IMR-90 (cell line): Measurements from ENCODE around the gene LEP. TPM values are rescaled to one million over a fixed set of nuclear protein-coding genes. Genes with fewer than 3 reads are reported as not detected.

ENCODE experiments used
- ATAC-seq: fragments of 200-7000 bp; cut with Tn5 transposase; 2 replicates; pipeline ENCODE4 v1.9.1; 2020; ENCODE audit warnings: low read depth, mild to moderate bottlenecking, moderate library complexity
- BruUV-seq: library from RNA; stranded (reverse); fragments of 400-500 nt; replicated peaks from 2 replicates; lab custom pipeline; 2021; lab: Mats Ljungman, UMichigan
- CTCF ChIA-PET: fragments of 300-600 bp; formaldehyde crosslinking; extraction: SDS; loops from one replicate; lab custom pipeline; 2021; ENCODE audit warnings: antibody characterized with exemption; lab: Yijun Ruan, JAX
- POLR2A ChIA-PET: fragments of 300-600 bp; sonication (Branson Sonifier 250); formaldehyde crosslinking; loops from one replicate; lab custom pipeline; 2022; ENCODE audit warnings: antibody characterized with exemption; ENCODE audit not compliant: unreplicated experiment; lab: Charles Lee
- DNase-seq: peaks from one replicate; pipeline ENCODE4 v3.0.0; 2013
- H2AFZ ChIP-seq: replicated peaks from 2 replicates; pipeline ENCODE3; 2013; ENCODE audit warnings: low read length, mild to moderate bottlenecking; ENCODE audit not compliant: poor library complexity
- H2AK5ac ChIP-seq: 2 replicates; pipeline ENCODE4 v1.6.1; 2013; ENCODE audit warnings: low read depth, low read length, inconsistent platforms
- H2AK9ac ChIP-seq: replicated peaks from 2 replicates; pipeline ENCODE3; 2013; ENCODE audit warnings: mild to moderate bottlenecking, low read depth, low read length, moderate library complexity; ENCODE audit not compliant: poor library complexity
- H2BK120ac ChIP-seq: 2 replicates; pipeline ENCODE4 v1.6.1; 2013; ENCODE audit warnings: low read depth, low read length, inconsistent platforms
- H2BK15ac ChIP-seq: 3 replicates; pipeline ENCODE4 v1.6.1; 2013; ENCODE audit warnings: low read depth, low read length, inconsistent platforms
- H2BK20ac ChIP-seq: 2 replicates; pipeline ENCODE4 v1.6.1; 2013; ENCODE audit warnings: low read depth, mild to moderate bottlenecking, inconsistent platforms, low read length, moderate library complexity
- H2BK5ac ChIP-seq: 2 replicates; pipeline ENCODE4 v1.6.1; 2013; ENCODE audit warnings: mild to moderate bottlenecking, low read depth, low read length, inconsistent platforms; ENCODE audit not compliant: poor library complexity, severe bottlenecking
- H3K14ac ChIP-seq: replicated peaks from 2 replicates; pipeline ENCODE4 v1.6.1; 2013; ENCODE audit warnings: low read depth, low read length, inconsistent platforms
- H3K18ac ChIP-seq: 2 replicates; pipeline ENCODE4 v1.6.1; 2013; ENCODE audit warnings: low read depth, low read length, control low read depth
- H3K23ac ChIP-seq: 2 replicates; pipeline ENCODE4 v1.6.1; 2013; ENCODE audit warnings: low read depth, low read length, inconsistent platforms
- H3K27ac ChIP-seq: 2 replicates; pipeline ENCODE4 v1.5.1; 2013; ENCODE audit warnings: mild to moderate bottlenecking, control low read depth, low read length; ENCODE audit not compliant: insufficient read depth
- H3K27me3 ChIP-seq: 2 replicates; pipeline ENCODE4 v1.6.1; 2013; ENCODE audit warnings: low read length; ENCODE audit not compliant: control insufficient read depth, insufficient read depth
- H3K36me3 ChIP-seq: 2 replicates; pipeline ENCODE4 v1.6.1; 2013; ENCODE audit warnings: low read length, mixed read lengths; ENCODE audit not compliant: control insufficient read depth, insufficient read depth
- H3K4ac ChIP-seq: 2 replicates; pipeline ENCODE4 v1.6.1; 2013; ENCODE audit warnings: low read depth, low read length, inconsistent platforms
- H3K4me1 ChIP-seq: 2 replicates; pipeline ENCODE4 v1.6.1; 2013; ENCODE audit warnings: low read length, mixed read lengths; ENCODE audit not compliant: control insufficient read depth, insufficient read depth
- H3K4me2 ChIP-seq: 2 replicates; pipeline ENCODE4 v1.6.1; 2013; ENCODE audit warnings: low read depth, mild to moderate bottlenecking, control low read depth, low read length, moderate library complexity
- H3K4me3 ChIP-seq: 2 replicates; pipeline ENCODE4 v1.5.1; 2013; ENCODE audit warnings: low read depth, mild to moderate bottlenecking, control low read depth, low read length, moderate library complexity; ENCODE audit not compliant: insufficient read depth
- H3K56ac ChIP-seq: 2 replicates; pipeline ENCODE4 v1.6.1; 2013; ENCODE audit warnings: low read length, inconsistent platforms; ENCODE audit not compliant: insufficient read depth; ENCODE audit errors: extremely low read depth
- H3K79me1 ChIP-seq, 2 experiments: 2 replicates each; pipeline ENCODE4 v1.6.1; 2013; ENCODE audit warnings: low read length in 2 of 2, inconsistent platforms in 1 of 2, low read depth in 1 of 2
- H3K9ac ChIP-seq: 2 replicates; pipeline ENCODE4 v1.6.1; 2013; ENCODE audit warnings: low read depth, low read length, control low read depth
- H3K9me1 ChIP-seq: 2 replicates; pipeline ENCODE4 v1.6.1; 2013; ENCODE audit warnings: low read length, inconsistent platforms; ENCODE audit not compliant: insufficient read depth
- H3K9me3 ChIP-seq: 2 replicates; pipeline ENCODE4 v1.6.1; 2013; ENCODE audit warnings: low read length; ENCODE audit not compliant: control insufficient read depth, insufficient read depth
- H4K20me1 ChIP-seq: 2 replicates; pipeline ENCODE4 v1.6.1; 2013; ENCODE audit warnings: low read length, inconsistent platforms; ENCODE audit not compliant: insufficient read depth
- H4K5ac ChIP-seq: 2 replicates; pipeline ENCODE4 v1.6.1; 2013; ENCODE audit warnings: mild to moderate bottlenecking, low read depth, low read length, control low read depth
- H4K8ac ChIP-seq, 2 experiments: 2 replicates each; pipeline ENCODE4 v1.6.1; 2013; ENCODE audit warnings: low read depth in 2 of 2, low read length in 2 of 2, control low read depth in 1 of 2, inconsistent platforms in 1 of 2
- H4K91ac ChIP-seq: 2 replicates; pipeline ENCODE4 v1.6.1; 2013; ENCODE audit warnings: low read depth, low read length, inconsistent platforms; ENCODE audit not compliant: insufficient read depth
- CEBPB ChIP-seq: IDR thresholded peaks from 2 replicates; pipeline ENCODE4 v1.6.1; 2012; ENCODE audit warnings: low read depth, low read length, improper control_type of control experiment
- WGBS, 2 experiments: methylation state at CpG; one replicate each; pipeline versions ENCODE4 v1.1.5 to v1.1.7; 2013; ENCODE audit warnings: missing lambda C conversion rate in 2 of 2; ENCODE audit not compliant: insufficient read length in 1 of 2; ENCODE audit errors: extremely low coverage in 2 of 2; 5-methylcytosine and 5-hydroxymethylcytosine counted together
- dilution Hi-C: fragments of 300-500 bp; cut with HindIII; formaldehyde crosslinking; loops from one replicate; pipeline ENCODE4 v1.14.3; 2018; ENCODE audit warnings: low sequenced_read_pairs; ENCODE audit not compliant: unreplicated experiment
- in situ Hi-C: fragments of 300-500 bp; cut with MboI; formaldehyde crosslinking; loops from 3 replicates; pipeline ENCODE4 v1.14.3; 2019; ENCODE audit warnings: low sequenced_read_pairs, inconsistent platforms, mixed read lengths
- intact Hi-C: fragments of 100-400 bp; cut with micrococcal nuclease; formaldehyde crosslinking; loops from 2 replicates; pipeline ENCODE4 v1.10.0; 2022
- polyA plus RNA-seq, 3 experiments: library from polyadenylated mRNA; depleted of rRNA; stranded (reverse); fragments of >200 nt; gene quantifications; 2 replicates each; pipeline ENCODE4 v1.2.3, GENCODE V29; 2012; ENCODE audit warnings: low replicate concordance in 1 of 3
- total RNA-seq: library from RNA; depleted of rRNA; stranded (reverse); fragments of >200 nt; gene quantifications from 2 replicates; pipeline ENCODE4 v1.2.3, GENCODE V29; 2012
- TF ChIP-seq, protein P1 (sequence below): conservative IDR thresholded peaks from 2 replicates; pipeline ENCODE4 v1.5.1; 2012; ENCODE audit warnings: mild to moderate bottlenecking, low read depth, low read length, improper control_type of control experiment

The LEP gene
- total and polyA plus RNA-seq, 2 of the 4 experiments (the other 2 are of a cell fraction), result not detected

- H3K14ac ChIP-seq, result peak overlapping the region; percentile 79; the same call in 1 of the 2 replicates
- H3K4ac ChIP-seq, result peak overlapping the region; percentile 88
- H3K4me3 ChIP-seq, result no peak overlapping the region
- H3K27ac ChIP-seq, result peak overlapping the region; percentile 18
- dilution Hi-C loops (no loop called here), in situ Hi-C loops (no loop called here), intact Hi-C loops (no loop called here)
- H2BK15ac ChIP-seq, result peak overlapping the region; percentile 69; the same call in 2 of the 3 replicates
- H2AFZ ChIP-seq, result peak overlapping the region; percentile 91
- peaks cover 41% of the 10 kb centered on the region for H3K27me3 ChIP-seq
- TF ChIP-seq, protein P1, sequence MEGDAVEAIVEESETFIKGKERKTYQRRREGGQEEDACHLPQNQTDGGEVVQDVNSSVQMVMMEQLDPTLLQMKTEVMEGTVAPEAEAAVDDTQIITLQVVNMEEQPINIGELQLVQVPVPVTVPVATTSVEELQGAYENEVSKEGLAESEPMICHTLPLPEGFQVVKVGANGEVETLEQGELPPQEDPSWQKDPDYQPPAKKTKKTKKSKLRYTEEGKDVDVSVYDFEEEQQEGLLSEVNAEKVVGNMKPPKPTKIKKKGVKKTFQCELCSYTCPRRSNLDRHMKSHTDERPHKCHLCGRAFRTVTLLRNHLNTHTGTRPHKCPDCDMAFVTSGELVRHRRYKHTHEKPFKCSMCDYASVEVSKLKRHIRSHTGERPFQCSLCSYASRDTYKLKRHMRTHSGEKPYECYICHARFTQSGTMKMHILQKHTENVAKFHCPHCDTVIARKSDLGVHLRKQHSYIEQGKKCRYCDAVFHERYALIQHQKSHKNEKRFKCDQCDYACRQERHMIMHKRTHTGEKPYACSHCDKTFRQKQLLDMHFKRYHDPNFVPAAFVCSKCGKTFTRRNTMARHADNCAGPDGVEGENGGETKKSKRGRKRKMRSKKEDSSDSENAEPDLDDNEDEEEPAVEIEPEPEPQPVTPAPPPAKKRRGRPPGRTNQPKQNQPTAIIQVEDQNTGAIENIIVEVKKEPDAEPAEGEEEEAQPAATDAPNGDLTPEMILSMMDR, result no peak
- TF ChIP-seq CEBPB, result peak; percentile 94
- H2BK20ac ChIP-seq, result peak overlapping the region; percentile 86
- H2AK9ac ChIP-seq, result peak overlapping the region; percentile 3
- H3K56ac ChIP-seq, result peak overlapping the region; percentile 32; the same call in 1 of the 2 replicates
- CTCF ChIA-PET, result interaction anchor here (1.1 to 1.3 kb wide), 2 partner anchors 8 to 54 kb away, joined by 3 read pairs; no protein-coding TSS in a partner anchor
- H3K9ac ChIP-seq, result peak overlapping the region; percentile 19; the same call in 1 of the 2 replicates
- peak overlapping the region; percentile 25; the same call in 1 of the 2 replicates for H3K18ac ChIP-seq
- no peaks in the 10 kb centered on the region for H3K9me3 ChIP-seq
- POLR2A ChIA-PET, result no interaction called here
- H3K79me1 ChIP-seq, result no peaks in the 10 kb centered on the region
- H2BK5ac ChIP-seq, result no peak overlapping the region
- peaks cover 3% of the 10 kb centered on the region; the same call in 1 of the 2 replicates for H3K9me1 ChIP-seq
- H4K20me1 ChIP-seq, result no peaks in the 10 kb centered on the region
- H2AK5ac ChIP-seq, result no peak overlapping the region; the same call in 1 of the 2 replicates
- 9% methylated on average over 6 of the region's 16 CpGs; no CpG with 5 or more reads in 1 of the 2 experiments for WGBS, 2 experiments
- H4K91ac ChIP-seq, result peak overlapping the region; percentile 91
- peak overlapping the region; percentile 87 for H2BK120ac ChIP-seq
- peak overlapping the region; percentile 54 for H3K4me2 ChIP-seq
- ATAC-seq (peak; percentile 76), DNase-seq (peak; percentile 45)
- H3K23ac ChIP-seq, result peak overlapping the region; percentile 81
- peaks cover 12% of the 10 kb centered on the region for H3K4me1 ChIP-seq
- no peaks in the 10 kb centered on the region for H3K36me3 ChIP-seq
- no TSS peak for BruUV-seq
- H4K8ac ChIP-seq, result peak overlapping the region; percentile 23 to 93; a peak in 3 of 4 replicates
- peak overlapping the region; percentile 18; the same call in 1 of the 2 replicates for H4K5ac ChIP-seq
Measured at GRCh38 chr7:128266883-128267594, 26.0 kb downstream of the LEP start.
